HL-60/S4 treated with retinoic acid at 250 ng/mL for 4 days and 3 days (cell line): ENCODE data around the gene KRTAP10-1.
"Not testable (repeated sequence)": the region's sequence is repeated elsewhere in the genome, so short reads cannot be mapped to it uniquely, and the experiment has no call there.

Experiments
- in situ Hi-C: fragments of 300-500 bp; cut with MboI; formaldehyde crosslinking; loops from 2 replicates; pipeline ENCODE4 v1.7.0; 2022; ENCODE audit warnings: low sequenced_read_pairs

KRTAP10-1 gene

GRCh38 chr21:44539991-44540666, at the start of gene KRTAP10-1:
Gene KRTAP10-1 (minus strand): TSS chr21:44540195. CDS start chr21:44540150, 45 bp downstream.
- in situ Hi-C loops = loop anchor here (25.0 kb wide), 1 partner anchor 103 kb away; no protein-coding TSS in a partner anchor

- in situ Hi-C loops = no loop called here
These were observed 49.1 kb upstream of the KRTAP10-1 start for GRCh38 chr21:44589094-44589493.

- in situ Hi-C loops = no loop called here
These were observed 45.9 kb upstream of the KRTAP10-1 start for GRCh38 chr21:44585892-44586291.

- in situ Hi-C loops = no loop called here
These were observed 43.8 kb upstream of the KRTAP10-1 start for GRCh38 chr21:44583800-44584147.

- in situ Hi-C loops = no loop called here
These were observed 43.2 kb upstream of the KRTAP10-1 start for GRCh38 chr21:44583089-44583799.

GRCh38 chr21:44582055-44582454, 42.1 kb upstream of the KRTAP10-1 start:
- in situ Hi-C loops = no loop called here

GRCh38 chr21:44581158-44581557, 41.2 kb upstream of the KRTAP10-1 start:
- in situ Hi-C loops = no loop called here

- in situ Hi-C loops = not testable (repeated sequence)
These were observed 40.3 kb upstream of the KRTAP10-1 start, which contains the start of gene KRTAP10-5 for GRCh38 chr21:44580231-44580821. Gene KRTAP10-5 (minus strand): TSS chr21:44580604. CDS start chr21:44580578, 26 bp downstream.

- in situ Hi-C loops = no loop called here
These were observed 39.8 kb upstream of the KRTAP10-1 start for GRCh38 chr21:44579833-44580144.

- in situ Hi-C loops = no loop called here
These were observed 39.2 kb upstream of the KRTAP10-1 start for GRCh38 chr21:44579056-44579832.

GRCh38 chr21:44578371-44579055, 38.5 kb upstream of the KRTAP10-1 start:
- in situ Hi-C loops = no loop called here

- in situ Hi-C loops = no loop called here
These were observed 36.0 kb upstream of the KRTAP10-1 start for GRCh38 chr21:44576025-44576420.

- in situ Hi-C loops = no loop called here
These were observed 35.5 kb upstream of the KRTAP10-1 start for GRCh38 chr21:44575307-44576024.

- in situ Hi-C loops = no loop called here
These were observed 34.7 kb upstream of the KRTAP10-1 start for GRCh38 chr21:44574457-44575306.

- in situ Hi-C loops = not testable (repeated sequence)
These were observed 33.8 kb upstream of the KRTAP10-1 start, which contains the start of gene KRTAP10-4 for GRCh38 chr21:44573630-44574456. Gene KRTAP10-4 (plus strand): TSS chr21:44573729. CDS start chr21:44573759, 30 bp downstream.

GRCh38 chr21:44572959-44573583, 33.1 kb upstream of the KRTAP10-1 start:
- in situ Hi-C loops = no loop called here

GRCh38 chr21:44571844-44572782, 32.1 kb upstream of the KRTAP10-1 start:
- in situ Hi-C loops = no loop called here
